Astrocyte (in vitro differentiated cells and primary cell): ENCODE measurements around the gene KCNG2. TPM values are rescaled to one million over a fixed set of nuclear protein-coding genes. Genes with fewer than 3 reads are reported as not detected.

ENCODE experiments used
- DNase-seq: peaks from one replicate; pipeline ENCODE4 v3.0.0-alpha.2; 2010; ENCODE audit warnings: low read depth
- FAIRE-seq: peaks from 2 replicates; lab custom pipeline; 2011; peaks lifted over from hg19 to GRCh38; lab: Jason Lieb, UNC
- H2AFZ ChIP-seq: 2 replicates; pipeline ENCODE4 v1.6.0; 2012; ENCODE audit warnings: low read depth, low read length, inconsistent platforms
- H3K27ac ChIP-seq: 2 replicates; pipeline ENCODE4 v1.5.1; 2011; ENCODE audit warnings: low read depth, low read length, inconsistent platforms
- H3K27me3 ChIP-seq: 2 replicates; pipeline ENCODE4 v1.6.0; 2011; ENCODE audit warnings: low read length, inconsistent platforms; ENCODE audit not compliant: insufficient read depth
- H3K36me3 ChIP-seq: 2 replicates; pipeline ENCODE4 v1.5.1; 2011; ENCODE audit warnings: low read length, inconsistent platforms; ENCODE audit not compliant: insufficient read depth
- H3K4me1 ChIP-seq: 2 replicates; pipeline ENCODE4 v1.5.1; 2011; ENCODE audit warnings: low read length, inconsistent platforms; ENCODE audit not compliant: insufficient read depth
- H3K4me2 ChIP-seq: 2 replicates; pipeline ENCODE4 v1.6.0; 2012; ENCODE audit warnings: low read length, inconsistent platforms
- H3K4me3 ChIP-seq: 2 replicates; pipeline ENCODE4 v1.5.1; 2011; ENCODE audit warnings: low read depth, mild to moderate bottlenecking, low read length, inconsistent platforms; ENCODE audit not compliant: insufficient read depth
- H3K79me2 ChIP-seq: 2 replicates; pipeline ENCODE4 v1.6.0; 2012; ENCODE audit warnings: mild to moderate bottlenecking, low read length, inconsistent platforms; ENCODE audit not compliant: insufficient read depth
- H3K9ac ChIP-seq: 2 replicates; pipeline ENCODE4 v1.6.0; 2012; ENCODE audit warnings: mild to moderate bottlenecking, low read length, inconsistent platforms
- H3K9me3 ChIP-seq: 2 replicates; pipeline ENCODE4 v1.5.1; 2012; ENCODE audit warnings: low read depth, mild to moderate bottlenecking, low read length, inconsistent platforms; ENCODE audit not compliant: insufficient read depth
- H4K20me1 ChIP-seq: 2 replicates; pipeline ENCODE4 v1.6.0; 2012; ENCODE audit warnings: low read length, inconsistent platforms; ENCODE audit not compliant: insufficient read depth
- H3K27ac Mint-ChIP-seq: one replicate; pipeline ENCODE4 v1.8.0; 2021; ENCODE audit warnings: mild to moderate bottlenecking, mixed read lengths; ENCODE audit not compliant: unreplicated experiment
- H3K27me3 Mint-ChIP-seq: one replicate; pipeline ENCODE4 v1.8.0; 2021; ENCODE audit warnings: low read depth, mixed read lengths; ENCODE audit not compliant: unreplicated experiment
- H3K36me3 Mint-ChIP-seq: one replicate; pipeline ENCODE4 v1.8.0; 2021; ENCODE audit warnings: low read depth, mixed read lengths; ENCODE audit not compliant: unreplicated experiment
- H3K4me1 Mint-ChIP-seq: one replicate; pipeline ENCODE4 v1.8.0; 2021; ENCODE audit warnings: low read depth, mixed read lengths; ENCODE audit not compliant: unreplicated experiment
- H3K4me3 Mint-ChIP-seq: one replicate; pipeline ENCODE4 v1.8.0; 2021; ENCODE audit warnings: mild to moderate bottlenecking, moderate library complexity, mixed read lengths; ENCODE audit not compliant: unreplicated experiment
- H3K9me3 Mint-ChIP-seq: one replicate; pipeline ENCODE4 v1.8.0; 2021; ENCODE audit warnings: mild to moderate bottlenecking, mixed read lengths; ENCODE audit not compliant: unreplicated experiment
- CTCF ChIP-seq: IDR thresholded peaks from 2 replicates; pipeline ENCODE4 v1.5.1; 2011; ENCODE audit warnings: low read depth, mild to moderate bottlenecking, inconsistent platforms, low read length, moderate library complexity; ENCODE audit not compliant: insufficient read depth
- EZH2 ChIP-seq: IDR thresholded peaks from 2 replicates; pipeline ENCODE4 v1.6.1; 2012; ENCODE audit warnings: mild to moderate bottlenecking, low read length, inconsistent platforms; ENCODE audit not compliant: insufficient read depth
- total RNA-seq: library from RNA; stranded (reverse); gene quantifications from 2 replicates; pipeline ENCODE4 v1.2.1, GENCODE V29; 2021

KCNG2 gene
- total RNA-seq, 1 donor from 2014 or later, result 0.16 TPM

DNA sequence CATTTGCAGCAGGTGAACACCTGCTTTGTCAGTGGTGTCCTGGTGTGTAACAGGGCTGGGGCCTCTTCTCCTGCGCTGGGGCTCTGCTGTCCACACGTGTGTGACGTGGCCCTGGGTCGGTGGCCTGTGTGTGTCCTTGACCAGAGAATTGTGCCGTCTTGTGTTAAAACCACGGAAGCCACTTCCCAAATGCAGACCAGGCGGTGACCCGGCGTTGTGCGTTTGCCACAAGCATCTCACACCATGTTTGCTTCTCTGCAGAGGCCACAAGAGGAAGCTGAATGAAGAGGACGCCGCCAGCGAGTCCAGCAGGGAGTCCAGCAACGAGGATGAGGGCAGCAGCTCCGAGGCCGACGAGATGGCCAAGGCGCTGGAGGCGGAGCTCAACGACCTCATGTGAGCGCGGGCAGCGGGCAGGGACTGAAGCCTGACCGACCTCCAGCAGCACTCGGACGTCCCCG lies 44.3 kb upstream of the KCNG2 start:
- H3K4me1 ChIP-seq, result no peaks in the 10 kb centered on the region
- TF ChIP-seq EZH2 (no peak), CTCF (no peak)
- no peaks in the 10 kb centered on the region for H3K36me3 ChIP-seq
- H2AFZ ChIP-seq, result no peak overlapping the region
- H3K9me3 ChIP-seq, result no peaks in the 10 kb centered on the region
- DNase-seq (no peak), FAIRE-seq (no peak)
- Mint-ChIP-seq H3K36me3 (peaks cover 27% of the 10 kb centered on the region), H3K27ac (no peak overlapping the region), H3K4me1 (no peaks in the 10 kb centered on the region), H3K9me3 (peaks cover 4% of the 10 kb centered on the region), H3K27me3 (no peaks in the 10 kb centered on the region), H3K4me3 (no peak overlapping the region)
- no peak overlapping the region for H3K4me2 ChIP-seq
- H3K27me3 ChIP-seq, result no peaks in the 10 kb centered on the region
- no peak overlapping the region for H3K9ac ChIP-seq
- H3K27ac ChIP-seq, result no peak overlapping the region
- H3K4me3 ChIP-seq, result no peak overlapping the region
- H3K79me2 ChIP-seq, result no peaks in the 10 kb centered on the region
- H4K20me1 ChIP-seq, result peaks cover 18% of the 10 kb centered on the region

- Mint-ChIP-seq H3K9me3 (peaks cover 7% of the 10 kb centered on the region), H3K27me3 (no peaks in the 10 kb centered on the region), H3K4me1 (no peaks in the 10 kb centered on the region), H3K4me3 (no peak overlapping the region), H3K36me3 (peaks cover 25% of the 10 kb centered on the region), H3K27ac (peak overlapping the region; percentile 64)
- H3K4me3 ChIP-seq, result no peak overlapping the region
- TF ChIP-seq CTCF (no peak), EZH2 (no peak)
- no peaks in the 10 kb centered on the region for H3K36me3 ChIP-seq
- no peaks in the 10 kb centered on the region for H3K4me1 ChIP-seq
- H3K27ac ChIP-seq, result no peak overlapping the region
- H4K20me1 ChIP-seq, result peaks cover 13% of the 10 kb centered on the region
- DNase-seq (no peak), FAIRE-seq (no peak)
- no peak overlapping the region for H3K4me2 ChIP-seq
- H3K9me3 ChIP-seq, result no peaks in the 10 kb centered on the region
- H3K79me2 ChIP-seq, result no peaks in the 10 kb centered on the region
- H3K9ac ChIP-seq, result no peak overlapping the region
- H3K27me3 ChIP-seq, result no peaks in the 10 kb centered on the region
- H2AFZ ChIP-seq, result no peak overlapping the region
Measured at GRCh38 chr18:79754022-79754761, 43.5 kb upstream of the KCNG2 start.

- no peak overlapping the region for H3K9ac ChIP-seq
- H3K9me3 Mint-ChIP-seq, result peaks cover 12% of the 10 kb centered on the region
- H3K27me3 ChIP-seq, result no peaks in the 10 kb centered on the region
- no peaks in the 10 kb centered on the region for H3K4me1 Mint-ChIP-seq
- no peak overlapping the region for H2AFZ ChIP-seq
- no peaks in the 10 kb centered on the region for H3K27me3 Mint-ChIP-seq
- peaks cover 27% of the 10 kb centered on the region for H3K36me3 Mint-ChIP-seq
- no peaks in the 10 kb centered on the region for H3K4me1 ChIP-seq
- H3K27ac Mint-ChIP-seq, result no peak overlapping the region
- H3K4me2 ChIP-seq, result no peak overlapping the region
- no peak overlapping the region for H3K4me3 Mint-ChIP-seq
- DNase-seq, result no peak
- FAIRE-seq, result no peak
- no peak overlapping the region for H3K27ac ChIP-seq
- TF ChIP-seq EZH2, result no peak
- no peak for TF ChIP-seq CTCF
- H3K4me3 ChIP-seq, result no peak overlapping the region
- no peaks in the 10 kb centered on the region for H3K79me2 ChIP-seq
- H3K36me3 ChIP-seq, result no peaks in the 10 kb centered on the region
- H3K9me3 ChIP-seq, result no peaks in the 10 kb centered on the region
- H4K20me1 ChIP-seq, result peaks cover 13% of the 10 kb centered on the region
Measured at GRCh38 chr18:79754831-79755351, 42.8 kb upstream of the KCNG2 start.
